ENCODE results near the gene IL21R.

Gene IL21R

GRCh38 chr16:27498031-27498825, 96.3 kb downstream of the IL21R start:
- Histone ChIP-seq H3K27ac (no peak overlapping the region), H3K4me3 (ENCODE audit: low read depth, low read length) (no peak overlapping the region), H3K36me3 (replicated peaks) (peaks cover 87% of the 10 kb centered on the region), H3K27me3 (replicated peaks) (no peaks in the 10 kb centered on the region)
- TF ChIP-seq CTCF (IDR thresholded peaks at IDR 0.05; ENCODE audit: low read depth, low read length, missing control alignments): no peak
- in situ Hi-C loops (cut with HindIII; ENCODE audit: low pct_ligation_motif_present, low sequenced_read_pairs): no loop called here
- DNase-seq: no peak

GRCh38 chr16:27498916-27499658, 97.1 kb downstream of the IL21R start:
- no peak overlapping the region for H3K27ac ChIP-seq
- no peaks in the 10 kb centered on the region for H3K27me3 ChIP-seq (replicated peaks)
- H3K36me3 ChIP-seq (replicated peaks): peaks cover 91% of the 10 kb centered on the region
- no peak for TF ChIP-seq CTCF (IDR thresholded peaks at IDR 0.05; ENCODE audit: low read depth, low read length, missing control alignments)
- no peak for DNase-seq
- H3K4me3 ChIP-seq (ENCODE audit: low read depth, low read length): no peak overlapping the region
- in situ Hi-C loops (cut with HindIII; ENCODE audit: low pct_ligation_motif_present, low sequenced_read_pairs): no loop called here

- no peak for DNase-seq
- Histone ChIP-seq H3K4me3 (ENCODE audit: low read depth, low read length) (no peak overlapping the region), H3K27ac (no peak overlapping the region), H3K27me3 (replicated peaks) (no peaks in the 10 kb centered on the region), H3K36me3 (replicated peaks) (peaks cover 91% of the 10 kb centered on the region)
- no peak for TF ChIP-seq CTCF (IDR thresholded peaks at IDR 0.05; ENCODE audit: low read depth, low read length, missing control alignments)
- in situ Hi-C loops (cut with HindIII; ENCODE audit: low pct_ligation_motif_present, low sequenced_read_pairs): no loop called here
Observed at GRCh38 chr16:27499659-27500055, 97.7 kb downstream of the IL21R start.

- Histone ChIP-seq H3K27ac (no peak overlapping the region), H3K36me3 (replicated peaks) (peaks cover 94% of the 10 kb centered on the region), H3K27me3 (replicated peaks) (no peaks in the 10 kb centered on the region), H3K4me3 (ENCODE audit: low read depth, low read length) (no peak overlapping the region)
- no peak for DNase-seq
- no peak for TF ChIP-seq CTCF (IDR thresholded peaks at IDR 0.05; ENCODE audit: low read depth, low read length, missing control alignments)
- in situ Hi-C loops (cut with HindIII; ENCODE audit: low pct_ligation_motif_present, low sequenced_read_pairs): no loop called here
Observed at GRCh38 chr16:27500801-27501200, 98.8 kb downstream of the IL21R start.
